Kidney capillary endothelial cell (primary cell): ENCODE data around the gene AFG1L.
A peak's percentile ranks its signal among the peaks of the same experiment; 100 is the strongest.
"Not testable (repeated sequence)": the region's sequence is repeated elsewhere in the genome, so short reads cannot be mapped to it uniquely, and the experiment has no call there.

Experiments used
- DNase-seq: peaks from one replicate; pipeline ENCODE4 v3.0.0-alpha.2; 2018; ENCODE audit warnings: low spot score

The AFG1L gene

GRCh38 chr6:108416047-108416833, 121.4 kb downstream of the AFG1L start:
- not testable (repeated sequence) for DNase-seq

DNA sequence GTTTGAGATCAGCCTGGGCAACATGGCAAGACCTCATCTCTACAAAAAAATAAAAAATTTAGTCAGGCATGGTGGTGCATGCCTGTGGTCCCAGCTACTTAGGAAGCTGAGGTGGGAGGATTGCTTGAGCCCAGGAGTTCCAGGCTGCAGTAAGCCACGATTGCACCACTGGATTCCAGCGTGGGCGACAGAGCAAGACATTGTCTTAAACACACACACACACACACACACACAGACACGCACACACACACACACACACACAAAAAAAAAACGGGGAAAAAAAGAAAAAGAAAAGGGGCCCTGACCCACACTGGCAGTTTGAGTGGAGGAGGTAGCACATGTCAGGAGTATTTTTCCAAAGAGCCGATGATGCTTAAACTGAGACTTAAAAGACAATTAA, 122.2 kb downstream of the AFG1L start:
- no peak for DNase-seq

DNA sequence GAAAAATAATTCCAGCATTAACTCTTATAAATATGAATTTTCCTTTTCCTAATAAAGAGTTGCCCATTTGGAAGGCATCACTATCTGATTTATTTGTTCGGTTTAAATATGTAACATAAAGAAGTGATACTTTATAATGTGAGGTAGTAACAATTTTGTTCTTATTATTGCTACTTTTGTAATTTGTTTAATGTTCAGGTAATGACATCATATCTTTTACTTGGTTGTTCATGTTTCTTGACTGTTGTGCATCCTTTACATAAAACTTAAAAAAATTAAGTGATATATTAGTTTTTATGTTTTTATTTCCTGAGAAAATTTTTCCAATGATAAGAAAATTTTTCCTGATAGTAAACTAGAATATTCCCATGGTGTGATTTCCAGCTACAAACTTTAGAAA, 124.6 kb downstream of the AFG1L start:
- DNase-seq: no peak

DNA sequence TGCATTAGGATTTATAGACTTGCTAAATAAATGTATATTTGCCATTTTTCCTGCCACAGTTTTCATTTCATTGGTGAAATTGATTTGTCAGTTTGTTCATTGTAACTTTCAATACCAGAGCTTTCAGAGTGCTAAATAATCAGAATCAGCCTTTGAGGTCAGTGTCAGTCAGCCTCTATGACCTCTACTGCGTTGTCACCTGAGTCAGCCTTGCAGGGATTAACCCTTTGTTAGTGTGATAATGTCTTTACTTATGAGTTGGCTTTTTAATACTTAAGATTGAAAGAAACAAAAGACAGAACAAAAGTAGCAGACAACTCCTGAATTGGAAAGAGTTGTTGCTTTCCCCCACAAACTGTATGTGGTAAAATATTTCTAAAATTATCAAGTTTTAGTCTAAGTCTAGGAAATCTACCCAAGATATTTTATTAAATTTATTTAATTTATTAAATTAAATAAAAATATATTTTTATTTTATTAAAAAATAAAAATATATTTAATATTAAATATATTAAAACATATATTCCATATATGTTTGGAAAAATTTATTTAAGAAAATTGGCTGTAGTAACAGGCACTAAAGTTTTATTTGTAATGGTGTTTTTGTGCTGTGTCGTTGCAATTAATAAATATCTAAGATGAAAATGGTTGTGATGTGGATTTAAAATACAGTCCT, 125.2 kb downstream of the AFG1L start:
- DNase-seq: no peak

- DNase-seq: no peak
Observed at GRCh38 chr6:108421366-108421765, 126.5 kb downstream of the AFG1L start.

DNA sequence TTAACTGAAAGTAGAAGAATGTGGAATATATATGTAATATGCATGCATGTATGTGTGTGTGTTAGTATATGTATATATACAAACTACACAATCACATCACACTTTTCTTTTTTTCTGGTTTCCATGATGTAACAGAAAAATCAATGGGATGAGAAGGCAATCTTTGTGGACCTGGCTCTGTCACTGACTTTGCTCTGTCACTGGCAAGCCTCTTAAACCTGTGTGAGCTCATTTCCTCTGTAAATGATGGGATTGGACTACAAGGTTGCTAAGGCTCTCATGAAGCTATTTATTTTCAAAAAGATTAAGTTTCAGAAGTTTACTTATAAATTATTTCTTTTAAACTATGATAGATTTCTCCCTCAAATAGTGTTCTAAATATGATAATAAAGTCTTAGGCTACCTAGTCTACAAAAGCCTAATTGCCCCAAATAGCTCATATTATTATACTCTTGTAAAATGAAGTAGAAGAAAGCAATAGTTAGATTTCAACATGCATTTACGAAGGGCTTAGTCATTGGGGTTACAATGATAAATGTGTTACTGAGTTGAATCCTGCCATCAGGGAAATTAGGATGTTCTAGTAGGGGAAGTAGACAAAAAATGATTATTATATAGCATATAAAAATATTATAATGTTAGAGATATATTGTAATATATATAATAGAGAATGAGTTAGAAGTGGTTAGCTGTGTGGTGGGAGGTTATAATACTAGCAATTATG, 129.3 kb downstream of the AFG1L start:
- no peak for DNase-seq

GRCh38 chr6:108425428-108425827, 130.6 kb downstream of the AFG1L start:
- DNase-seq: no peak

DNA sequence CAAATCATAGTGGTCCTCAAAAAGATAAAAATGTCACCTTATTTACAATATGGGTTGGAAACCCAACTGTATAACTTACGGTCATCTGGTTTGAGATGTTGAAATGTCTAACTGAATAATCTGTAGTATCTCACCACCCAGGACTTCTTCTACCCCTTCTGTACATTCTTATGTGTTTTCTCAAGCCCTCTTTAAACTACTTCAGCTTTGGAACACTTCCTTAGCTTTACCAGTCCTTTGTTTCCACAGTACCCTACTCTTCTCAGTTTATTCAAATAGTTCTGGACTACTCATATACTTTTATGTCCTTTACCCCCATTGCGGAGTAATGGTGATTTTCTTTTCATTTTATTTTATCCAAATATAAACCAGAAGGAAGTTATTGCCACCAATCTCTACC, 137.3 kb downstream of the AFG1L start:
- no peak for DNase-seq

GRCh38 chr6:108432792-108433191, 137.9 kb downstream of the AFG1L start:
- no peak for DNase-seq

DNA sequence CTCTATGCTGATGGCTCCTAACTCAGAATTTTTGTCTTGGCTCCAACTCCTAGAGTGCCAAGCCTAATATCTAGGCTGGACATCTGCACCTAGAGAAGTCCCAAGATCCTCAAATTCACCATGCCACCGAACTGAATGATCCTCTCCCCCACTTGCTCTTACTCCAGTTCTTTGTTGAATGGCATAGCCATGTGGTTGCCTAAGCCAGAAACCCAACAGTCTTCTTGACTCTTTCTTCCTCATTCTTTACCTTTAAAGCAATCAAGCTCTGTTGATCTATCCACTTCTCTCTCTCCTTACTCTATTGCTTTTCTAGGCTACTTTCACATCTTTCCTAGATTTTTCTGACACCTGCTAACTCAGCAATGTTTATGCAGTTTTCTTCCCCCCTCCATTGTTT, 139.4 kb downstream of the AFG1L start:
- no peak for DNase-seq

DNA sequence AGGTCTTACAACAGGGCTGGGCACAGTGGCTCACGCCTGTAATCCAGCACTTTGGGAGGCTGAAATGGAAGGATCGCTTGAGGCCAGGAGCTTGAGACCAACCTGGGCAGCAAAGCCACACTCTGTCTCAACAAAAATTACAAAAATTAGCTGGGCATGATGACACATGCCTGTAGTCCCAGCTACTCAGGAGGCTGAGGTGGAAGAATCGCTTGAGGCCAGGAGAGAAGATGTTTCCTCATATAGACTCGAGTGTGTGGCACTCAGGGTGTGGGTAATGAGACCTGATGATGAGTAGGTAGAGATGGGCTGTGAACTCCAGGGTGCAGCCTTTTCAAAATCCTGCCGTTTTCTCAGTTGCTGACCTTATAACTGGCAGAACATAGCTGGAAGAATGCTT, 140.5 kb downstream of the AFG1L start:
- no peak for DNase-seq

GRCh38 chr6:108436771-108437170, 141.9 kb downstream of the AFG1L start:
- DNase-seq: no peak

GRCh38 chr6:108437821-108438220, 143.0 kb downstream of the AFG1L start:
- no peak for DNase-seq

- no peak for DNase-seq
Observed at GRCh38 chr6:108438918-108439317, 144.1 kb downstream of the AFG1L start.

GRCh38 chr6:108441141-108441540, 146.3 kb downstream of the AFG1L start:
- peak; percentile 16 for DNase-seq

GRCh38 chr6:108442770-108443520, 148.1 kb downstream of the AFG1L start:
- no peak for DNase-seq

DNA sequence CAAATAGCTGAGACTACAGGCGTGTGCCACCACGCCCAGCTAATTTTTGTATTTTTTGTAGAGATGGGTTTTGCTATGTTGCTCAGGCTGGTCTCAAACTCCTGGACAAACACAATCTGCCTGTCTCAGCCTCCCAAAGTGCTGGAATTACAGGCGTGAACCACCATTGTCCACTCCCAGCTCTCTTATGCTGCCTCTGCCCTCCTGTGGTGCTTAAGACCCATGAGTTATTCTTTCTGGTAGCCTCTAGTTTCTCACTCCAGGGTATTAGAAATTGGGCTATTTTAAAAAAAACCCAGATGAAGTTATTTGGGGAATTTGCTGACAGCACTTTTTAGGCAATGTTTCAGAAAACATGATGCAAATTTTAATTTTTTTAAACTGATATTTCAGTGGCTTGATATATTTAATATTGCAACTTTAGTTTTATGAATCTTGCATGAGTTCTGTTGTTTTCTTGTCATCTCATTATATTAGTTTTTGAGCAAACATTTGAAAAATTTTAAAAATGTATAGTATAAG, 151.8 kb downstream of the AFG1L start:
- DNase-seq: no peak

DNA sequence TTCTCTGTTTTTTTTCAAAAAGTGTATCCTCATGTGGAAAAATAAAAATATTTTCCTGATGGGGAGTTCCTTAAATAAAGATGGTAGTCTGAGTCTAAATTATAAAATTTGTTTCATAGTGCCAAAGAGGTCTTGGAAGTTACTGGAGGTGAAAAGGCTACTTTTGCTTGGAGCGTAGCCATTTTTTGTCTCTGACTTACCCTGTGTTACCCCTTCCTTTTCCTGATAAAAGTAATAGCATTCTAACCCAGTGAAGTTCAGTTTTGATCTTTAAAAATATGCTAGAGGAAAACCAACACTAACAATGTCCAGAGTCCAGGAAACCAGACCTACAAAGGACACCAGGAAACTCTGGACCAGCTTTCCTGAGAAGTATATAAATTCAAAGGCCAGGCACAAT, 153.6 kb downstream of the AFG1L start:
- DNase-seq: no peak

GRCh38 chr6:108449717-108450116, 154.9 kb downstream of the AFG1L start:
- not testable (repeated sequence) for DNase-seq

DNA sequence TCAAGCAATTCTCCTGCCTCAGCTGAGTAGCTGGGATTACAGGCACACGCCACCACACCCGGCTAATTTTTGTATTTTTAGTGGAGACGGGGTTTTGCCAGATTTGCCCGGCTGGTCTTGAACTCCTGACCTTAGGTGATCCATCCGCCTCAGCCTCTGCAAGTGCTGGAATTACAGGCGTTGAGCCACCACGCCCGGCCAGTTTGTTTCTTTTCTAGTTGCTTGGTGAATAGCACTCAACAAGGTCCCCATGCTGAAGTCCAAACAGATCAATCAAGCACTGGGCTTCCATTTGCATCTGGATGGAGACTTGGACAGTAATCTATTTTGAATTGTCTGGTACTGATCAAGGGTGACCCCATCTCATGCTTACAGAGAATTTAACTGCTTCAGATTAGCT, 157.0 kb downstream of the AFG1L start:
- DNase-seq: no peak

- peak; percentile 78 for DNase-seq
Observed at GRCh38 chr6:108452711-108453195, 157.9 kb downstream of the AFG1L start.
